22Rv1 (cell line): ENCODE results near the gene SELENOF.

ENCODE experiments used
- ZFX ChIP-seq: fragments of 450-650 bp; IDR thresholded peaks from 2 replicates; pipeline ENCODE4 v1.6.1; 2017; ENCODE audit warnings: antibody characterized with exemption, borderline replicate concordance
- TF ChIP-seq, protein P1 (sequence below): fragments of 450-650 bp; IDR thresholded peaks from 2 replicates; pipeline ENCODE4 v1.5.1; 2017; ENCODE audit warnings: mild to moderate bottlenecking

DNA sequence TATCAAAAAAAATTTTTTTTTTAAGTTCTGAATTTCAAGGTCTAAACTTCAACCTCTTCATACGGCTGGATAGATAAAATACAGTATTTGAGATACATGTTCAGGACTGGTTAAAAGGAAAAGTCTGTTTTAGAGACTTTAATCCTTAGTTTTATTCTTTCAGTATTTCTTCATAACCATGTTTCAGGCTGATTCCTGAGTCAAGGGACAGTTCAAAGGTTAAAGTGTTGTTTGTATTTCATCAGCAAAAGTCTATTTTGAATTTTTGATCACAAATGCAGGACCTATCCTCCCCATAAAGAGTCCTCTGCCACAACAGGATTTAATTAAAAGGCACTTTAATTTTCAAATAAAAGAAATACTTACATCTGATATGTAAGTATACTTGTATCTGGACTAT, 53.5 kb downstream of the SELENOF start:
- TF ChIP-seq, protein P1, sequence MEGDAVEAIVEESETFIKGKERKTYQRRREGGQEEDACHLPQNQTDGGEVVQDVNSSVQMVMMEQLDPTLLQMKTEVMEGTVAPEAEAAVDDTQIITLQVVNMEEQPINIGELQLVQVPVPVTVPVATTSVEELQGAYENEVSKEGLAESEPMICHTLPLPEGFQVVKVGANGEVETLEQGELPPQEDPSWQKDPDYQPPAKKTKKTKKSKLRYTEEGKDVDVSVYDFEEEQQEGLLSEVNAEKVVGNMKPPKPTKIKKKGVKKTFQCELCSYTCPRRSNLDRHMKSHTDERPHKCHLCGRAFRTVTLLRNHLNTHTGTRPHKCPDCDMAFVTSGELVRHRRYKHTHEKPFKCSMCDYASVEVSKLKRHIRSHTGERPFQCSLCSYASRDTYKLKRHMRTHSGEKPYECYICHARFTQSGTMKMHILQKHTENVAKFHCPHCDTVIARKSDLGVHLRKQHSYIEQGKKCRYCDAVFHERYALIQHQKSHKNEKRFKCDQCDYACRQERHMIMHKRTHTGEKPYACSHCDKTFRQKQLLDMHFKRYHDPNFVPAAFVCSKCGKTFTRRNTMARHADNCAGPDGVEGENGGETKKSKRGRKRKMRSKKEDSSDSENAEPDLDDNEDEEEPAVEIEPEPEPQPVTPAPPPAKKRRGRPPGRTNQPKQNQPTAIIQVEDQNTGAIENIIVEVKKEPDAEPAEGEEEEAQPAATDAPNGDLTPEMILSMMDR: no peak
- no peak for TF ChIP-seq ZFX
